GM18861 (cell line): ENCODE measurements around the gene TOPAZ1.

ENCODE experiments used
- ATAC-seq: cut with Tn5 transposase; IDR thresholded peaks from one replicate; pipeline ENCODE4 v1.9.1; 2021; ENCODE audit not compliant: unreplicated experiment

Gene TOPAZ1

GRCh38 chr3:44240061-44240460, 1.6 kb upstream of the TOPAZ1 start:
- no peak for ATAC-seq

GRCh38 chr3:44242721-44243120, 1.0 kb downstream of the TOPAZ1 start:
- no peak for ATAC-seq

GRCh38 chr3:44248152-44248551, 6.5 kb downstream of the TOPAZ1 start:
- no peak for ATAC-seq

- ATAC-seq, result no peak
Measured at GRCh38 chr3:44252332-44252959, 10.8 kb downstream of the TOPAZ1 start.

GRCh38 chr3:44259404-44259803, 17.7 kb downstream of the TOPAZ1 start:
- ATAC-seq, result no peak

- no peak for ATAC-seq
Measured at GRCh38 chr3:44264146-44264545, 22.5 kb downstream of the TOPAZ1 start.

- ATAC-seq, result no peak
Measured at GRCh38 chr3:44265815-44266214, 24.1 kb downstream of the TOPAZ1 start.

- ATAC-seq, result no peak
Measured at GRCh38 chr3:44272191-44272590, 30.5 kb downstream of the TOPAZ1 start.

GRCh38 chr3:44277925-44278324, 36.2 kb downstream of the TOPAZ1 start:
- no peak for ATAC-seq

GRCh38 chr3:44280077-44280476, 38.4 kb downstream of the TOPAZ1 start:
- no peak for ATAC-seq

GRCh38 chr3:44280631-44281030, 38.9 kb downstream of the TOPAZ1 start:
- ATAC-seq, result no peak

GRCh38 chr3:44284949-44285348, 43.3 kb downstream of the TOPAZ1 start:
- no peak for ATAC-seq

GRCh38 chr3:44289882-44290462, 48.3 kb downstream of the TOPAZ1 start:
- ATAC-seq, result no peak

GRCh38 chr3:44292276-44292675, 50.6 kb downstream of the TOPAZ1 start:
- ATAC-seq, result no peak

GRCh38 chr3:44292947-44293346, 51.3 kb downstream of the TOPAZ1 start:
- ATAC-seq, result no peak

GRCh38 chr3:44297255-44297654, 55.6 kb downstream of the TOPAZ1 start:
- ATAC-seq, result no peak

- no peak for ATAC-seq
Measured at GRCh38 chr3:44301746-44302145, 60.1 kb downstream of the TOPAZ1 start.

GRCh38 chr3:44309500-44309899, 67.8 kb downstream of the TOPAZ1 start:
- no peak for ATAC-seq

- no peak for ATAC-seq
Measured at GRCh38 chr3:44318891-44319311, 77.2 kb downstream of the TOPAZ1 start.

- no peak for ATAC-seq
Measured at GRCh38 chr3:44321335-44321734, 79.6 kb downstream of the TOPAZ1 start.

- ATAC-seq, result no peak
Measured at GRCh38 chr3:44323341-44323955, 81.8 kb downstream of the TOPAZ1 start.

- ATAC-seq, result no peak
Measured at GRCh38 chr3:44324584-44324983, 82.9 kb downstream of the TOPAZ1 start.

- no peak for ATAC-seq
Measured at GRCh38 chr3:44326019-44326418, 84.3 kb downstream of the TOPAZ1 start.
